Measurements from ENCODE around the gene RARRES2. TPM values are rescaled to one million over a fixed set of nuclear protein-coding genes. Genes with fewer than 3 reads are reported as not detected.
A peak's percentile ranks its signal among the peaks of the same experiment; 100 is the strongest.

The RARRES2 gene
- total RNA-seq, 3 donors from 2014 or later (not counting 1 experiment from before 2014, with no cell fraction given) = not detected

GRCh38 chr7:150358433-150358832 is 17.0 kb upstream of the RARRES2 start:
- H3K4me3 Mint-ChIP-seq = peak overlapping the region; percentile 33

GRCh38 chr7:150357771-150358427 is 16.5 kb upstream of the RARRES2 start:
- Histone ChIP-seq H3K4me1 (ENCODE audit: control insufficient read depth, insufficient read depth, low read length) (peaks cover 22% of the 10 kb centered on the region), H3K27me3 (ENCODE audit: control insufficient read depth, insufficient read depth, low read length) (no peaks in the 10 kb centered on the region), H3K36me3 (ENCODE audit: control insufficient read depth, insufficient read depth, low read length) (no peaks in the 10 kb centered on the region), H3K9me3 (ENCODE audit: control insufficient read depth, insufficient read depth, low read length) (no peaks in the 10 kb centered on the region), H3K27ac (ENCODE audit: low read length) (peak overlapping the region; percentile 3), H3K4me3 (ENCODE audit: low read length) (no peak overlapping the region)
- Mint-ChIP-seq H3K27ac (peak overlapping the region; percentile 65 to 95), H3K36me3 (no peaks in the 10 kb centered on the region), H3K9me3 (peaks cover 0 to 3% of the 10 kb centered on the region in 2 donors), H3K4me3 (peak overlapping the region; percentile 60), H3K27me3 (ENCODE audit: low read depth in 2 of 2) (peaks cover 0 to 5% of the 10 kb centered on the region in 2 donors), H3K4me1 (peaks cover 33% of the 10 kb centered on the region in 2 donors)
- no peak for TF ChIP-seq CTCF (IDR thresholded peaks at IDR 0.05)
- peak; percentile 23 to 41 (median 29) for ATAC-seq
- peak in 1 of 2 donors; percentile 37 for DNase-seq
- WGBS (ENCODE audit: insufficient coverage) = 47% methylated on average over 13 of the region's 13 CpGs
- intact Hi-C loops (cut with micrococcal nuclease) = loop anchor here (1.0 to 5.0 kb wide), 2 partner anchors 63 to 399 kb away; no protein-coding TSS in a partner anchor

More at GRCh38 chr7:150358433-150358832, 17.0 kb upstream of the RARRES2 start:
- intact Hi-C loops (cut with micrococcal nuclease) = loop anchor here (5.0 kb wide), 1 partner anchor 399 kb away; no protein-coding TSS in a partner anchor
- WGBS (ENCODE audit: insufficient coverage) = 81% methylated on average over 3 of the region's 4 CpGs
- Histone ChIP-seq H3K27ac (ENCODE audit: low read length) (no peak overlapping the region), H3K4me3 (ENCODE audit: low read length) (no peak overlapping the region), H3K36me3 (ENCODE audit: control insufficient read depth, insufficient read depth, low read length) (no peaks in the 10 kb centered on the region), H3K9me3 (ENCODE audit: control insufficient read depth, insufficient read depth, low read length) (no peaks in the 10 kb centered on the region), H3K4me1 (ENCODE audit: control insufficient read depth, insufficient read depth, low read length) (peaks cover 24% of the 10 kb centered on the region), H3K27me3 (ENCODE audit: control insufficient read depth, insufficient read depth, low read length) (no peaks in the 10 kb centered on the region)
- DNase-seq (no peak), ATAC-seq (peak in 2 of 3 donors; percentile 5 to 39)
- peaks cover 0 to 3% of the 10 kb centered on the region in 2 donors for H3K9me3 Mint-ChIP-seq
- peaks cover 0 to 5% of the 10 kb centered on the region in 2 donors for H3K27me3 Mint-ChIP-seq (ENCODE audit: low read depth in 2 of 2)
- no peaks in the 10 kb centered on the region for H3K36me3 Mint-ChIP-seq
- peaks cover 33% of the 10 kb centered on the region in 2 donors for H3K4me1 Mint-ChIP-seq
- H3K27ac Mint-ChIP-seq = peak overlapping the region; percentile 65 to 95
- no peak for TF ChIP-seq CTCF (IDR thresholded peaks at IDR 0.05)

GRCh38 chr7:150357270-150357669 is 15.8 kb upstream of the RARRES2 start:
- Histone ChIP-seq H3K27ac (ENCODE audit: low read length) (no peak overlapping the region), H3K27me3 (ENCODE audit: control insufficient read depth, insufficient read depth, low read length) (no peaks in the 10 kb centered on the region), H3K36me3 (ENCODE audit: control insufficient read depth, insufficient read depth, low read length) (no peaks in the 10 kb centered on the region), H3K4me3 (ENCODE audit: low read length) (no peak overlapping the region), H3K9me3 (ENCODE audit: control insufficient read depth, insufficient read depth, low read length) (no peaks in the 10 kb centered on the region), H3K4me1 (ENCODE audit: control insufficient read depth, insufficient read depth, low read length) (peaks cover 22% of the 10 kb centered on the region)
- Mint-ChIP-seq H3K4me3 (peak overlapping the region; percentile 60), H3K9me3 (peaks cover 0 to 3% of the 10 kb centered on the region in 2 donors), H3K4me1 (peaks cover 33% of the 10 kb centered on the region in 2 donors), H3K27me3 (ENCODE audit: low read depth in 2 of 2) (peaks cover 0 to 5% of the 10 kb centered on the region in 2 donors), H3K27ac (peak overlapping the region; percentile 64 to 95), H3K36me3 (no peaks in the 10 kb centered on the region)
- peak; percentile 62 to 81 for DNase-seq
- ATAC-seq = peak; percentile 80 to 87 (median 82)
- TF ChIP-seq CTCF (IDR thresholded peaks at IDR 0.05) = no peak
- WGBS (ENCODE audit: insufficient coverage) = 2% methylated on average over 9 of the region's 9 CpGs
- intact Hi-C loops (cut with micrococcal nuclease) = loop anchor here (1.0 to 5.0 kb wide), 2 partner anchors 64 to 400 kb away; no protein-coding TSS in a partner anchor

Measured in natural killer cell (primary cell).